Upper lobe of left lung (tissue), 4 donors: ENCODE data around the gene CHRNA3.

Experiments used
- CTCF ChIP-seq, 6 experiments: fragments of 450-650 bp in 4 of 6; fragments of 200-600 bp in 2 of 6; sonication (generic) in 2 of 6; IDR thresholded peaks; one replicate each; pipeline ENCODE4 v1.5.1; 2016 to 2019; ENCODE audit warnings: antibody characterized with exemption in 6 of 6
- EP300 ChIP-seq, 4 donors: sonication (generic); formaldehyde crosslinking; IDR thresholded peaks; one replicate each; pipeline ENCODE4 v1.5.1; 2017; ENCODE audit warnings: antibody characterized with exemption in 4 of 4, control low read depth in 2 of 4
- POLR2A ChIP-seq, 4 donors: fragments of 450-650 bp; IDR thresholded peaks; one replicate each; pipeline ENCODE4 v1.5.1; 2016 to 2017; ENCODE audit warnings: antibody characterized with exemption in 4 of 4, mild to moderate bottlenecking in 2 of 4
- POLR2AphosphoS5 ChIP-seq, 2 donors: sonication (generic); formaldehyde crosslinking; IDR thresholded peaks; one replicate each; pipeline ENCODE4 v1.5.1; 2017; ENCODE audit warnings: antibody characterized with exemption in 2 of 2

GRCh38 chr15:78660584-78660983, 39.8 kb upstream of the CHRNA3 start:
- TF ChIP-seq CTCF (IDR thresholded peaks at IDR 0.05) = no peak
- no peak for TF ChIP-seq POLR2A (IDR thresholded peaks at IDR 0.05)
- no peak for TF ChIP-seq EP300 (IDR thresholded peaks at IDR 0.05)
- no peak for TF ChIP-seq POLR2AphosphoS5 (IDR thresholded peaks at IDR 0.05)
